Lower leg skin (tissue), 4 donors: Measurements from ENCODE around the gene TUBGCP6. TPM values are rescaled to one million over a fixed set of nuclear protein-coding genes. Genes with fewer than 3 reads are reported as not detected.

Experiments
- DNase-seq, 2 donors: peaks; one replicate each; pipeline ENCODE4 v3.0.0-alpha.2; 2019; ENCODE audit warnings: low spot score in 2 of 2
- H3K4me3 ChIP-seq: fragments of 200-600 bp; sonication (generic); 2 replicates; pipeline ENCODE4 v1.5.1; 2017; ENCODE audit warnings: mild to moderate bottlenecking, low read depth; ENCODE audit not compliant: poor library complexity, severe bottlenecking
- POLR2A ChIP-seq, 2 donors: fragments of 450-650 bp; IDR thresholded peaks; one replicate each; pipeline ENCODE4 v1.6.1; 2016 to 2017; ENCODE audit warnings: antibody characterized with exemption in 2 of 2, mild to moderate bottlenecking in 1 of 2, moderate library complexity in 1 of 2
- WGBS, 2 donors: methylation state at CpG; one replicate each; pipeline ENCODE4 v1.1.5; 2018; 5-methylcytosine and 5-hydroxymethylcytosine counted together
- intact Hi-C: fragments of 100-400 bp; cut with DNase I; formaldehyde crosslinking; loops from one replicate; pipeline ENCODE4 v1.15.0; 2023; ENCODE audit warnings: low total_unique reads
- total RNA-seq, 4 donors: library from RNA; depleted of rRNA; stranded (reverse); fragments of >200 nt; gene quantifications; one replicate each; pipeline ENCODE4 v1.1.0, GENCODE V29; 2016
- TF ChIP-seq, protein P1 (sequence below), 3 donors: fragments of 450-650 bp; IDR thresholded peaks; one replicate each; pipeline ENCODE4 v1.5.1; 2016; ENCODE audit warnings: antibody characterized with exemption in 3 of 3, mild to moderate bottlenecking in 3 of 3, moderate library complexity in 2 of 3

The TUBGCP6 gene
- total RNA-seq, 4 donors from 2014 or later: 37.1 to 67.0 (median 52.5) TPM

GRCh38 chr22:50268655-50269113, 23.9 kb upstream of the TUBGCP6 start:
- H3K4me3 ChIP-seq: no peak overlapping the region
- no peak for TF ChIP-seq POLR2A (IDR thresholded peaks at IDR 0.05)
- TF ChIP-seq, protein P1, sequence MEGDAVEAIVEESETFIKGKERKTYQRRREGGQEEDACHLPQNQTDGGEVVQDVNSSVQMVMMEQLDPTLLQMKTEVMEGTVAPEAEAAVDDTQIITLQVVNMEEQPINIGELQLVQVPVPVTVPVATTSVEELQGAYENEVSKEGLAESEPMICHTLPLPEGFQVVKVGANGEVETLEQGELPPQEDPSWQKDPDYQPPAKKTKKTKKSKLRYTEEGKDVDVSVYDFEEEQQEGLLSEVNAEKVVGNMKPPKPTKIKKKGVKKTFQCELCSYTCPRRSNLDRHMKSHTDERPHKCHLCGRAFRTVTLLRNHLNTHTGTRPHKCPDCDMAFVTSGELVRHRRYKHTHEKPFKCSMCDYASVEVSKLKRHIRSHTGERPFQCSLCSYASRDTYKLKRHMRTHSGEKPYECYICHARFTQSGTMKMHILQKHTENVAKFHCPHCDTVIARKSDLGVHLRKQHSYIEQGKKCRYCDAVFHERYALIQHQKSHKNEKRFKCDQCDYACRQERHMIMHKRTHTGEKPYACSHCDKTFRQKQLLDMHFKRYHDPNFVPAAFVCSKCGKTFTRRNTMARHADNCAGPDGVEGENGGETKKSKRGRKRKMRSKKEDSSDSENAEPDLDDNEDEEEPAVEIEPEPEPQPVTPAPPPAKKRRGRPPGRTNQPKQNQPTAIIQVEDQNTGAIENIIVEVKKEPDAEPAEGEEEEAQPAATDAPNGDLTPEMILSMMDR (IDR thresholded peaks at IDR 0.05): no peak
- 33 to 65% methylated on average over 9 of the region's 9 CpGs for whole genome bisulfite sequencing, 2 donors
- intact Hi-C loops: no loop called here
- no peak for DNase-seq

DNA sequence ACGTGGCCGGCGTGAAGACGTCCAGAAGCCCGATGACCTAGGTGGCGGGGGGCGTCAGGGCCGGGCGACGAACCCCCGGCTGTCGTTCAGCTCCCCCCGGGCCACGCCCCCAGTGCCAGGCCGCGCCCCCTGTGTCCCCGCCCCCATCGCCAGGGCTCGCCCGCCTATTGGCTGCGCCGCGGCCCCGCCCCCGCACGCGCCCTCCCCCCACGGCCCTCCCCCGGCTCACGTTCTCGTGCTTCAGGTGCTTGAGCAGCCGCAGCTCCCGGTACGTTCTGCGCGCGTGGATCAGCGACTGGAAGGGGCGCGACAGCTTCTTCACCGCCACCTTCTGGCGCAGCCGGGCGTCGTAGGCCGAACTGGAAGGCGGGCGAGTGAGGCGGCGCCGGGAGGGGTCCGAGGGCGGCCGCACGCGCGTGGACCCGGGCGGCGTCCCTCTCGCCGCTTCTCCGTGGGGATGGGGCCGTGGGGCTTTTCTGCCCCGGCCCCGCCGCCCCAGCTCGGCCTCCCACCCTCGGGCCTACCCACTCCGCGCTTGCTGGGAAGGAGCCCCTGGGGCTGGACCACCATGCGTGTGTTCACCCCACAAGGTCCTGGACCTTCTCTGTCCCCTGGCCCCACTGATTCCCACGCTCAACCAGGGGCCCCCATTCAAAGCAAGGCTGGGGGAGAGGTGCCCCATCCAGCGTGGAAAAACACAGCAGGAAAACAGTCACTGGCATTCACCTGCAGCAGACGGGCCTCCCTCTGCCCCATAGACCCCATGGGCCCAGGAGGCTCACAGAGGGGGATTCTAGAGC, 23.0 kb upstream of the TUBGCP6 start:
- DNase-seq: peak in 1 of 2 donors; percentile 43
- TF ChIP-seq, protein P1 (IDR thresholded peaks at IDR 0.05): no peak
- TF ChIP-seq POLR2A (IDR thresholded peaks at IDR 0.05): no peak
- intact Hi-C loops: no loop called here
- no peak overlapping the region for H3K4me3 ChIP-seq
- 18 to 27% methylated on average over 19 to 24 of the region's 75 CpGs for WGBS, 2 donors

- TF ChIP-seq, protein P1 (IDR thresholded peaks at IDR 0.05): no peak
- TF ChIP-seq POLR2A (IDR thresholded peaks at IDR 0.05): no peak
- H3K4me3 ChIP-seq: no peak overlapping the region
- DNase-seq: no peak
- intact Hi-C loops: no loop called here
- 57 to 68% methylated on average over 22 to 37 of the region's 37 CpGs for WGBS, 2 donors
Observed at GRCh38 chr22:50266994-50267393, 22.2 kb upstream of the TUBGCP6 start.

- TF ChIP-seq, protein P1 (IDR thresholded peaks at IDR 0.05): no peak
- no peak for TF ChIP-seq POLR2A (IDR thresholded peaks at IDR 0.05)
- no peak for DNase-seq
- intact Hi-C loops: no loop called here
- WGBS, 2 donors: 82 to 86% methylated on average over 15 of the region's 15 CpGs
- no peak overlapping the region for H3K4me3 ChIP-seq
Observed at GRCh38 chr22:50264946-50265669, 20.3 kb upstream of the TUBGCP6 start.

DNA sequence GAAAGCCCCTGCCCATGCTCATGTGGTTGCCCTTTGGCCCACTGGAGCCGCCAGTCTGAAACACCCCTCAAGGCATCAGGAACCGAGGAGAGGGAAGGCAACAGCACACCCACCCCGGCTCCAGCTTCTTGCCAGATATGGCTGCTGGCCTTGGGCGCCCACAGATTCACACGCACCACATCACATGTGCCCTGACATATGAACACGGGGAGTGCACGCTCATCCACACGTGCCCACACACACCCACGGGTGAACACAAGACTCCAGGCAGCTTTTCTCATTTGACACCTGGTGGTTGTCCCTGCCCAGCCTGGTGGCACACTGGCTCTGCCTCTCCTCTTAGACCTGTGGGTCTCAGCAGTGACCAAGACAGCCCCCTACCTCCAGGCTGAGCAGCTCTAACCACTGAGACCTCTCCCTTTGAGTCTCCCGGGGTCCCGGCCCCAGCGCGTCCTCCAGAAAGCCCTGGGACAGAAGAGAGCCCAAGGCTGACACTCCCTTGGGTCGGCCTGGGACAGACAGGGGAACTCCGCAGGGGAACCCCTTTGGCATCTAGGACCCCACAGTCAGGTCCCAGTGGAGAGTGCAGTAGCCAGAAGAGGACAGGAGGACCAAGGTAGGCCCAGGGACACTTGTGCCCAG, 19.4 kb upstream of the TUBGCP6 start:
- intact Hi-C loops: no loop called here
- no peak overlapping the region for H3K4me3 ChIP-seq
- no peak for DNase-seq
- no peak for TF ChIP-seq POLR2A (IDR thresholded peaks at IDR 0.05)
- TF ChIP-seq, protein P1 (IDR thresholded peaks at IDR 0.05): no peak
- WGBS, 2 donors: 62 to 73% methylated on average over 10 to 11 of the region's 15 CpGs
